WERI-Rb-1 (cell line): ENCODE measurements around the gene ELF1.

Experiments
- DNase-seq: peaks from one replicate; pipeline ENCODE4 v3.0.0-alpha.2; 2020
- H3K27ac ChIP-seq: fragments of 250-450 bp; sonication (Bioruptor Pico); 2 replicates; pipeline ENCODE4 v1.5.1; 2020; ENCODE audit warnings: mild to moderate bottlenecking, moderate library complexity
- H3K27me3 ChIP-seq: fragments of 250-450 bp; sonication (Bioruptor Pico); 2 replicates; pipeline ENCODE4 v1.5.1; 2021; ENCODE audit warnings: mild to moderate bottlenecking, low read depth, moderate library complexity; ENCODE audit not compliant: insufficient read depth, severe bottlenecking
- H3K36me3 ChIP-seq: fragments of 250-450 bp; sonication (Bioruptor Pico); 2 replicates; pipeline ENCODE4 v1.5.1; 2020; ENCODE audit warnings: mild to moderate bottlenecking, moderate library complexity
- H3K4me3 ChIP-seq: 2 replicates; pipeline ENCODE4 v1.5.1; 2011; ENCODE audit warnings: low read depth, mild to moderate bottlenecking, control low read depth, low read length
- H3K9me3 ChIP-seq: fragments of 250-450 bp; sonication (Bioruptor Pico); 2 replicates; pipeline ENCODE4 v1.5.1; 2021; ENCODE audit warnings: mild to moderate bottlenecking, moderate library complexity; ENCODE audit not compliant: severe bottlenecking
- TF ChIP-seq, protein P1 (sequence below): IDR thresholded peaks from 2 replicates; pipeline ENCODE4 v1.5.1; 2011; ENCODE audit warnings: low read depth, mild to moderate bottlenecking, control low read depth, inconsistent platforms, low read length

The ELF1 gene

DNA sequence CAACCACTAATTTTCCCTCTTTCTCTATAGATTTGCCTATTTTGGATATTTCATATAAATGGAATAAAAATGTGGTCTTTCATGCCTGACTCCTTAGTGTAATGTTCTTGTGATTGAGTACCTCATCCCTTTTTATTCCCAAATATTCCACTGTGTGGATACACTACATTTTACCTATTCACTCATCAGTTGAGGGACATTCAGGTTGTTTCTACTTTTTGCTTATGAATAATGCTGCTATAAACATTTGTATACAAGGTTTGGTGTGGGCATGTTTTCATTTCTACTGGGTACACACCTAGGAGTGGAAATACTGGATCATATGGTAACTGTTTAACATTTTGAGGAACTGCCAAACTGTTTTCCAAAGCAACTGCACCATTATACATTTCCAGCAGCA, 37.1 kb upstream of the ELF1 start:
- Histone ChIP-seq H3K27ac (no peak overlapping the region), H3K9me3 (no peaks in the 10 kb centered on the region), H3K27me3 (no peaks in the 10 kb centered on the region), H3K36me3 (no peaks in the 10 kb centered on the region), H3K4me3 (no peak overlapping the region)
- no peak for DNase-seq
- TF ChIP-seq, protein P1, sequence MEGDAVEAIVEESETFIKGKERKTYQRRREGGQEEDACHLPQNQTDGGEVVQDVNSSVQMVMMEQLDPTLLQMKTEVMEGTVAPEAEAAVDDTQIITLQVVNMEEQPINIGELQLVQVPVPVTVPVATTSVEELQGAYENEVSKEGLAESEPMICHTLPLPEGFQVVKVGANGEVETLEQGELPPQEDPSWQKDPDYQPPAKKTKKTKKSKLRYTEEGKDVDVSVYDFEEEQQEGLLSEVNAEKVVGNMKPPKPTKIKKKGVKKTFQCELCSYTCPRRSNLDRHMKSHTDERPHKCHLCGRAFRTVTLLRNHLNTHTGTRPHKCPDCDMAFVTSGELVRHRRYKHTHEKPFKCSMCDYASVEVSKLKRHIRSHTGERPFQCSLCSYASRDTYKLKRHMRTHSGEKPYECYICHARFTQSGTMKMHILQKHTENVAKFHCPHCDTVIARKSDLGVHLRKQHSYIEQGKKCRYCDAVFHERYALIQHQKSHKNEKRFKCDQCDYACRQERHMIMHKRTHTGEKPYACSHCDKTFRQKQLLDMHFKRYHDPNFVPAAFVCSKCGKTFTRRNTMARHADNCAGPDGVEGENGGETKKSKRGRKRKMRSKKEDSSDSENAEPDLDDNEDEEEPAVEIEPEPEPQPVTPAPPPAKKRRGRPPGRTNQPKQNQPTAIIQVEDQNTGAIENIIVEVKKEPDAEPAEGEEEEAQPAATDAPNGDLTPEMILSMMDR, result no peak

DNA sequence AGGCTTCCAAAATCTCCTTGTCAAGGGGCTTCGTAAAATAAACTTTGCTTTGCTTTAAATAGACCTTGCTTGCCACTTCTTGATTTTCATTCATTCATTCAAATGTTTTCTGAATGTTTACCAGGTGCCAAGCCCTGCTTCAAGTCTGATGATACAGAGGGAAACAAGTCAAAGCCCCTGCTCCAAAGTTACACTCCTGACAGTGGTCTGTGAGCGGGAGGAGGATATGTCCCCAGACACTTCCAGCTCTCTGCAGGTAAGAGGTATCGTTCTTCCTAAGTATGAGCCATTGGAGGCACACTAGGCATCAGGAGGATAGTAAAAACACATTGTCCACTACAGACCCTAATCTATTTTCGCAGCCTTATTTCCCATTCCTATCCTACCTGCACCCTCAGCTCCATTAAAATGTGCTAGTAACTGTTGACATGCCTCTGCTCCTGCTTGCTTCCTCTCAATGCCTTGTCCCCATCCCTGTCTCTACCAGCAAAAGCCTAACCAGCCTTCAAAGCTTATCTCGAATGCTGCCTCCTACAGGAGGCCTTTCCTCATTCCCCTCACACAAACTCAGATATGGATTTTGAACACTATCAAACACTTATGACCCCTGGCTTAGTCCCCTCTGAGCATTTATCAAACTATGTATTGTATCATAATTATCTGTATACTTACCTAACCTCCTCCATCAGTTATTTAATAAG, 36.0 kb upstream of the ELF1 start:
- Histone ChIP-seq H3K36me3 (no peaks in the 10 kb centered on the region), H3K4me3 (no peak overlapping the region), H3K9me3 (no peaks in the 10 kb centered on the region), H3K27me3 (no peaks in the 10 kb centered on the region), H3K27ac (no peak overlapping the region)
- TF ChIP-seq, protein P1, result 0 out of 2 replicates have a peak, but pooled peaks have one; percentile 21
- no peak for DNase-seq

DNA sequence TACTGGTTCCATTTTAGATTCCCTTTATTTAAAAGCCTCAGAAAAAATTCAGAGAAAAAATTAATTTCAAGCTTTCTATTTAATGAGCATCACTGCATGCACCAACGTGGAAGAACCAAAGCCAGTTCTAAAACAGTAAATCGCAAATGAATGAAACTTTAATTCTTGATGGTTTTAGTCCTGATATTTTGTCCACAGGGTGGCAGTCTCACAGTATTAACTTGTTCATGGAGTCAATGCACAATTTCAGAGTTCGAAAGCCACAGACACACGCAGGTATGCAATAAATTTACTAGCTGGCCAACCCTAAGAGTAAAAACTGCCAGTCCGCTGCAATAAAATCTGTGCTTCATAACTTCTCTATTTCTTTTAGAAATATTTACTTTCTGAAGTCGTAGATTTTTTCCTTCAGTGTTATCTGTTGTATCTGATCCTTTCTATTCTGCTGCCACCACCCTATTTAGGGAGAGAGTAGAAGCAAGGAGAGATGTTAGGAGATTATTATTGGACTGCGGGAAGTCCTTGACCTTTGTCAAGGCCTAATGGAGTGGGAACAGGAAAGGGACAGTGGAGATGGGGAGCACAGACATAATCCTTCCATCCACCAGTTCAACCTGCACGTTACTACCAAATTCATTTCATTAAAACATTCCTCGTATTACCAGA, 35.2 kb upstream of the ELF1 start:
- Histone ChIP-seq H3K36me3 (no peaks in the 10 kb centered on the region), H3K9me3 (no peaks in the 10 kb centered on the region), H3K27ac (no peak overlapping the region), H3K4me3 (no peak overlapping the region), H3K27me3 (no peaks in the 10 kb centered on the region)
- TF ChIP-seq, protein P1, result no peak
- DNase-seq, result no peak

DNA sequence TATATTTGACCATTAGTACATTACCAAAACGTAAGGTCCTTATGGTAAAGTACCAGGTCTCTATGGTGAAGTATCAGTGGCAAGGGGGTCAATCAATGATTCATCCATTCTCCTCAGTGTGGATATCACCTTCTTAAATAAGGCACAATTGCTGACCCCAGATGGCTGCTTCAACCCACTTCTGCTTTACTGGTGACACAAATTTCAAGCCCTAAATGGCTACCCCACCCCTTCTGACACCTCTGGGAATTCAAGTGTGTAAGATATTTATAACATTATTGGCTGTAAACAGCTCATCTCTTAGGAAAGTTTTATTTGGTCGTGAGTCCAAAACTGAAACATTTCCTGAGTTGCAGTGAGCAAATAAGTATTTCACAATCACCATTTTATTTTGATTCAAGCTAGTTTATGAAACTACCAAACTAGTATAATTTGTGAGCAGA, 34.3 kb upstream of the ELF1 start:
- Histone ChIP-seq H3K27ac (no peak overlapping the region), H3K36me3 (no peaks in the 10 kb centered on the region), H3K27me3 (no peaks in the 10 kb centered on the region), H3K9me3 (no peaks in the 10 kb centered on the region), H3K4me3 (no peak overlapping the region)
- DNase-seq, result no peak
- TF ChIP-seq, protein P1, result no peak

DNA sequence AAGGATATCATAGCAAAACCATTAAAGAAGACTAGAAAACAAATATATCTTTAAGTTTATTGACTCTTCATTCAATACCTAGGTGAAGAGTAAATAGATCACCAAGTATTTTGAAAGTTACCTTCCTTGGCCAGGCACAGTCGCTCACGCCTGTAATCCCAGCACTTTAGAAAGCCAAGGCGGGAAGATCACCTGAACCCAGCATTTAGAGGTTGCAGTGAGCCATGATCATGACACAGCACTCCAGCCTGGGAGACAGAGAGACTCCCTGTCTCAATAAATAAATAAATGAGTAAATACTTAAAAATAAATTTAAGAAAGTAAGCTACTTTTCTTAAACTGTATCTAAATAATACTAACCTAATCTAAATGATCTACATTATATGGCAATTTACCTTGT, 33.3 kb upstream of the ELF1 start:
- no peak for DNase-seq
- Histone ChIP-seq H3K27ac (no peak overlapping the region), H3K27me3 (no peaks in the 10 kb centered on the region), H3K4me3 (no peak overlapping the region), H3K9me3 (no peaks in the 10 kb centered on the region), H3K36me3 (no peaks in the 10 kb centered on the region)
- TF ChIP-seq, protein P1, result no peak
